Measurements from ENCODE around the gene PGS1.

Gene PGS1

DNA sequence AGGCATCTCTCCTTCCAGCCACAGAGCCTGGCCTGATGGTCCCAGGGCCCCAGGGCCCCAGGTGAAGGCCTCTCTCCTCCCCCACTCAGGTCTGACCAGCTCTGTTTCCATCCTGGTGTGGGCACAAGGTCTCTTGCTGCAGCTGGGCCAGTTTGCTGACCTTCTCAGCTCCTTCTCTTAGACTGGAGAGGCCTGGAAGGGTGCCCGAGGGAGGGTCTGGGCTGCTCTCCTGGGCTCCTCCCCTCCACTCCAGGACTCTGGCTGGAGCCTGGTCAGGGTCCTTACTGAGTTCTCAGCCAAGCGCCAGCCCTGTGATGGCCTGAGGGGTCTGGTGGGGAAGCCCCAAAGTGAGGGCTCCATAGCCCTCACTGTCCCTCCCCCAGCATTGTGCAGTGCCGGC is 31.0 kb upstream of the PGS1 start:
- no peak for DNase-seq

DNA sequence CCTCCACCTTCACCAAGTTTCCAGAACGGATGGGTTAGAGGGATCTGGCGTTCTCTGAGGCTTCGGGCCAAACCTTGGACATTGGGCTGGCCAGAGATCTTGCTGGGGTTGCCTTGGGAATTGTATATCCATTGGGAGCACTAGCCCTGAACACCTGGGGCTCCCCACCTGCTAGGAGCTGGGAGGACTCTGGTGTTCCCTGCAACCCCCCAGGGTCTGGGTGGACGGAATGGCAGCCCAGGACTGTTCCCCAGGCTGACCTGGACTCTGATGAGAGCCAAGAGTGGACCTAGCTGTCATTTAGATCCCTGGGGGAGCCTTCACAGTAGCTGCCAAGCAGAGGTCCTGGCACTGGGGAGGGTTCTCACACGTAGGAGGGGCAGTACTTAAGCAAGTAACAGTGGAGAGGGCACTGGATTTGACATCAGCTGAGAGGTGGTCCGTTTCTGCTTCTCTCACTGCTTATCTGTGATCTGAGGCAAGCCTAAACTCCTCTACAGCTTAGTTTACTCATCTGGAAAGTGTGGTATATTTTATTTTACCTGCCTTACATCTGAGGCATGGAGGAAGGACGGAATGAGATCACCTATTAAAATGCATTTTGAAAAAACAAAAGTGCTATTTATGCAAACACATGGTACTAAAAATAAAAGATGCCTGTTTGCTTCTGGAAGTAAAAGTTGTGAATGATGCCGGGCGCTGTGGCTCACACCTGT is 30.2 kb upstream of the PGS1 start:
- no peak for DNase-seq

DNA sequence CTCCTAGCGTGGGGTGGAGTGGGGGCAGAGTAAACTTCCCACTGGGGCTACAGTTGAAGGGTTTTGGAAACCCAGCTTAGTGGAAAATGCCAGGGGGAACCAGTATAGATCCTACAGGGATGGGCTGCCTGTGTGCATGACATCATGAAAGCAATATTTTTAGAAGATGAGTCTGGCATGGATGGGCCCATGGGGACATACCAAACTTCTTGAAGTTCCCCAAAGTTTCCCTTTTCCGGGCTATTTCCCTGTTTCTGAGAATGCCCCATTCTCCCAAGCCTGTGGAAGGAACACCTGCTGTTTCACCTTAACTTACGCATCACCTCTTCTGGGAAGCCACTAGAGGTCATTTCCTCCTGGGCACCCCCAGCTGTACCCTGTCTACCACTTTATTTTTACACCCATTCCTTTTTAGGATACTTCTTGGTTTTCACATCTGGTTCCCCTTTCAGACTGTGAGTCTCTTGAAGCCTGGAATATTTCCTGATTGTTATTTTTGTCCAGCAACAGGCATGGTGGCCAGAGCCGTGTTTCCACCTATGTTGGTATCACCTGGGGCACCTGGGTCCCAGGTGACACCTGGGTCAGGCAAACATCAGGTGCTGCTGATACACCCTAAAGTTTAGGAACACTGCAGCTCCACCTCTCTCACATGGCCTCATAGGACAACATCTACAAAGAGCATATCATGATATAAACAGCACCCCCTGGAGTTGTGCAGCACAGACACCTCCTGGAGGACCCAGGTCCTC is 28.4 kb upstream of the PGS1 start:
- no peak for DNase-seq

DNA sequence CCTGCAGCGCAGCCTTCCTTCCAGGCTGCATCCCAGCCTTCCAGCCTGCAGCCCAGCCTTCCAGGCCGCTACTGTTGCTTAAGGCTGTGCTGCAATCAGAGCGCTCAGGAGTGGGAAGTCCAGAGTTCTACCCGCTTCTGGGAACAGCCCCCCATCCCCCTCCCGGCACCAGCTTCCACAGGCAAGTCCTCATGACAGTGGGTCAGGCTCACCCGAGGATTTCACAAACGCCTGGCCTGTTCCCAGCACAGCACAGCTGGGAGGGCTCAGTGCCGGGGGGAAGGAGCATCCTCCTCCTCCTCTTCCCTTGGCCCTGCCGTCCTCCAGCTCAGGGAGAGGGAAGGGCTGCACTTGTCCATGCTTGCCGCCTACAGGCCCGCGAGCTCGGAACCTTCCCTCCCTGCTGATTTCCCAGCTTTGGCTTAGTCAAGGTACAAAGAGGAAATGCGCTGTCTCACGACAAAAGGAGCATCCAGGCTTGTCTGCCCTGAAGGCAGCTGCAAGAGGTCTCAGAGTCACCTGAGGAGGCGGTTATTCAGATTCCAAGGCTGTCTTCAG is 26.9 kb upstream of the PGS1 start:
- no peak for DNase-seq

DNA sequence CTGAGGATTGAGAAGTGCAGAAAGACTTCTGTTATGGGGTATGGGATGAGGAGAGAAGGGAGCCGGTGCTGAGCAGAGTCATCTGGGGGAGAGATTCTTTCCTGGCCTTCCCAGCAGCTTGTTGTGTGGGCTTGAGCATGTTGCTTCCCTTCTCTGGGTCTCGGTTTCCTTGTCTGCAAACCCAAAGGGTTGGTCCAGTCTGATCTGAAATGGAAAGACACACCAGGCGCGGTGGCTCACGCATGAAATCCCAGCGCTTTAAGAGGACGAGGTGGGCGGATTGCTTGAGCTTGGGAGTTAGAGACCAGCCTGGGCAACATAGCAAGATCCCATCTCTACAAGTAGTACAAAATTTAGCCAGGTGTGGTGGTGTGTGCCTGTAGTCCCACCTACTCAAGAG is 24.6 kb upstream of the PGS1 start:
- DNase-seq: no peak

DNA sequence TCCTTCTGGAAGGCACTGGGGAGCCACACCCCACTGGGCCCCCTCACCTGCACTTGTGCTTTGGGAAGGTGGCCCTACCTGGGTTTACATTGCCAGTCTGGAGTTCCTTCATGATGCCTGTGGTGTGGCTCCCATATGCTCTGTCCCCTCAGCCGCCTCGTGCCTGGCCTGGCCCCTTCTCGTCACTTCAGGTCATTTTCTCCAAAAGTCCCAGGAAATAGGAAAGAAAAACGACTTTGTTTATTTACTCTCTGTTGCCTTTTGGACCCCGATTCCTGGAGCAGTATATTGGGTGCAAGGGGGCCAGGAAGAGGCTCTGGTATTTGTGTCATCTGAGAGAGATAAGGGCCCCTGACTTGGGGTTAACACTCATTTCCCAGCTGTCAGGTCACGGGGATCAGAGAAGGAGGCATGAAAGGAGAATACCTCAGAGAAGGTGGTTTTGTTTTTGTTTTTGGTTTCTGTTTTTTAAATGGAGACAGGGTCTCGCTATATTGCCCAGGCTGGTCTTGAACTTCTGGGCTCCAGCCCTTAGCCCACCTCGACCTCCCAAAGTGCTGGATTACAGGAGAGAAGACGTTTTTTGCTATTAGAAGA is 23.3 kb upstream of the PGS1 start:
- peak; percentile 50 for DNase-seq

DNA sequence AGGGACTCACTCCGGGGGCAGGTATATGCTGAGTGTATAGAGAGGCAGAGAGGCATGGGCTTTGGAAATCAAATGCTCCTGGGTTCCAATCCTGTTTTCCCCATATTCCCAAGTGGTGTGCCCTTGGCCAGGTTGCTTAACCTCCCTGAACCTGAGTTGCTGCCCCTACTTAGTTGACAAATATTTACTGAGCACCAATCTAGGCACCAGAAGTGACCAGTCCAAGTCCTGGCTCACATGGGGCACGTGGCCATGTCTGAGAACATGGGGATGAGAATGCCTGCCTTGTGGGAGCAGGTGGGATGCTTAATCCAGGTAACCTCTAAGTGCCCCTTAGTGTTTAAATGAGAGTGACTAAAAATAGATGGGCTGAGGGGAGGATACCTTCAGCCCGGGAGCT is 22.7 kb upstream of the PGS1 start:
- DNase-seq: no peak

DNA sequence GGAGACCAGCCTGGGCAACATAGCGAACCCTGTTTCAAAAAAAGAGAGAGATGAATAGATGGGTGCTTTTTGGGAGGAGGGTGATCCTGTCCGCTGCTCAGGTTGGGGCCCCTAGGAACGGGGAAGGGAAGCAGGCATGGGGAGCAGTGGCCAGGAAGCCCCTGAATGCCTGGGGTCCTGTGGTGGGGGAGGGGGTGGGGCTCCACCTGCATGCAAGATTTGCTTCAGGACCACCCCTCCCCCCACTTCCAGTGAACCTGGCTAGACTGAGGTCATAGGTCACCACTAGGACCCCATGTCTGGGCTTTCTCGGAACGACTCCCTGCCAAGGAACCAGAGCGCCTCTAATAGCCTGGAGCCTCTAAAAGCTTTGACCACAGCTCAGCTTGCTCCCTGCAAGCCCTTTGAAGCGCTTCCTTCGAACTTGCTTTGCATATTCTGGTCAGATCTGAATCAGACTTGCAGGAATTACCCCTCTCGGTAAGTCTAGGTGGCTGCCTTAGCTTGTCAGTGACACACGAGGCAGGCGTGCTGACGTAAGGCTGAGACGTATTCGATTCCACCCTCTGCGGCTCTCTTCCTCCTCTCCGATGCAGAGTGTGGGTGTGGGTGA is 22.2 kb upstream of the PGS1 start:
- peak; percentile 97 for DNase-seq

DNA sequence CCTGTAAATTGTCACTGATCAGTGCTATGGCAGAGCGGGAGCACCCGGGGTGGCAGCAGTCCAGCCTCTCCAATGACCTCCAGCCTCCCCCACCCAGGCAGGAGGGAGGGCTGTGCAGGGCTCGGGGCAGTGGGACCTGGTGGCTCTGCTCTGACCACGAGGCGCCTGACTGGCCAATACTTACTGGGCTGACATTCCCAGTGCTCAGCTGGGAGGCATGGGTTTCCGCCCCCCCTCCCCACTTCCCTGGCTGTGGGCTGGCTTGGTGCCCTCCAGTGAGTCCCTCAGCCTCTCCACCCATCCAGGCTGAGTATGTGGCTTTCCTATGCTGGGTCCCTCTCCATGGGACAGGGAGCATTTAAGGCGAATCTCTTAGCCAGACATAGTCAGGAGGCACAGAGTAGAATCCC is 21.3 kb upstream of the PGS1 start:
- DNase-seq: no peak

DNA sequence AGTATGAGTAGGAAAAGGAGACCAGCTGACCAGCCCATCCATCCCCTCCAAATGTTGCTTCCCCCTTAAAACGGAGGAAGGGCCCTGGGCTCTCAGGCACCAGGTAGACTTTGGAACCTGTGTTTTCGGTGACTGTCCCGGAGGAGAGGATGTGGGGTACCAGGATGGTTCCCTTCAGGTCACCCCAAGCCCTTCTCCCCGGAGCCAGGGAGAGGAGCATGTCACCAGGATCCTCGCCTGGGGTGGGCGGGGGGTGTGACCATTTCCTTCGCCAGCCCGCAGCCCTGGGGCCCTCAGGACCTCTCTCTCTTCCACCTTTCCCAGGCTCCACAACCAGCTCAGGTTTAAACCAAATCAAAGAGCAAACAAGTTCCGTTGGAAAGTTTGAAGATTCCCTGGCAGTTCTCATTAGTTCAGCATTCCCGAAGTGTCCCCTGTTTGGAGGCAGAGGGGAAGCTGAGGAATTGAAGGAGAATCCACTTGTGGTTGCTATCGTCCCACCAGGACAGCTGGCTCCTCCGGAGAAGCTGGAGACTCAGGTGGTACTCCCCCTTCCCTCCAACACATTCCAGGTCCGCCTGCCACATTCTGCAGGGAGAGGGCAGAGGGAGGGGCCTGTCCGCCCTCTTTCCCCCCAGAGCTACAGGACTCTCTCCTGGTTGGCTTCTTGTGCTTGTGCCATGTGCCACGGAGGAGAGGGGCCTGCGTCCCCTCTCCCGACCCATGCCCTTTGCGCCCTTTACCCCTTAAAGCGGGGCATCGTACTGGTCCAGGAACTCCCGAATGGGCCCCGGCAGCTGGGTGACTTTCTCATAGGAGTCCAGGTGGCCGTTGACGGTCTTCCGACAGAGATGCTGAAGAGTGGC is 20.5 kb upstream of the PGS1 start:
- DNase-seq: no peak

DNA sequence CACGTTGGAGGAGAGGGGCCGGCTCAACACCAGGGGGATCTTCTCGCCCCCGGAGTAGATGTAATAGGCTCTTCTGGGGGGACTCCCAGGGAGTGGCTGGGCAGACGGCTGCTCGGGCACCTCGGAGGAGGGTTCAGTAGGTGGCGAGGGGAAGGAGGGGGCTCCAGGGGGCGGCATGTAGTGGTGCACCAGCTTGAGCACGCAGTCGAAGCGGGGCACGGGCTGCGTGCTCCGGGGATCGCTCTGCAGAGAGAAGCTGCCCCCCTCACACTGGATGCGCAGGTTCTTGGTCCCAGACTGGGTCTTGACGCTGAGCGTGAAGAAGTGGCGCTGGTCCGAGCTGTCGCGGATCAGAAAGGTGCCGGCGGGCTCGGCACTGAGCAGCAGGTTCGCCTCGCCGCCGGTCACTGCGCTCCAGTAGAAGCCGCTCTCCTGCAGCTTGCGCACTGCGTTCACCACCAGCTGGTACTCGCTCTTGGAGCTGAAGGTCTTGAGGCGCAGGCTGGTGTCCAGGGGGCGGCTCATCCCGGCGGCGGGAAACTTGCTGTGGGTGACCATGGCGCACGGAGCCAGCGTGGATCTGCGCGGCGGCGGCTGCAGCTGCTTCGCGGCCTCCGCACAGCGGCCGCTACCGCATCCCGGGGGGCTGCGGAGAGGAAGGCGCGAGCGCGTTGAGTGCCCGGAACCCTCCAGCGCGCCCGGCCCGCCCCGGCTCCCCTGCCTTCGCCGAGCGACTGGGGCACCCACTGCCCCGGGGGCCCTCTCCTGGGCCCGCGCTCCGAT is 19.7 kb upstream of the PGS1 start:
- peak; percentile 47 for DNase-seq

DNA sequence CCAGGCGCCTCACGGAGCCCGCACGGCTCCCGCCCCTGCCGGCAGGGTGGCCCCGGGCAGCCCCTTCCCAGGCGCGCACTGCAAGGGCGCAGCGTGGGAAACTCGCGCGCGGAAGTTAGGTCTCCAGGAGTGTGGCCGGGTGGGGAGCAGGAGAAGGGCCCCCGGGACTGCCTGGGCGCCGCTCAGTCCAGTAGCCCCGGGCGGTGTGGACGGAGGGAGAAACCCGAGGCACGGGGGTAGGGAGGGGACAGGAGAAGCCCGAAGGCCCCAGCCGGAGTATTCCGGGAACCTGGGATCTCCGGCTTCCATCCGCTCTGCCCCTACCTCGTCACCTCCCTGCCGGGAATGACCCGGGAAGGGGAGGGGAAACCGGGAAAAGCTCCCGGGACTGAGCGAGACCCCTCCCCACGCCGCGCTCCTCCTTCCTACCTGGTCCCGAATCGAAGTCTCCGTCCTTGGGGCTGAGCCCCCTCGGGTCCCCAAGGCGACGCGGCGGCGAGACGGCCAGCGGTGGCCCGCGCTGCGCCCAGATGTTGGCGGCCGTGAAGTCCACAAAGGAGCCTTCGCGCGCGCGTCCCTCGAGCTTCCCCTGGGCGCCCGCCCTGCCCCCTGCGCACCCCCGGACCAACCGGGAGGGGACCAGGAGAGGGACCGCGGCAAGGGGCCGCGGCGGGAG is 19.0 kb upstream of the PGS1 start:
- peak; percentile 43 for DNase-seq

DNA sequence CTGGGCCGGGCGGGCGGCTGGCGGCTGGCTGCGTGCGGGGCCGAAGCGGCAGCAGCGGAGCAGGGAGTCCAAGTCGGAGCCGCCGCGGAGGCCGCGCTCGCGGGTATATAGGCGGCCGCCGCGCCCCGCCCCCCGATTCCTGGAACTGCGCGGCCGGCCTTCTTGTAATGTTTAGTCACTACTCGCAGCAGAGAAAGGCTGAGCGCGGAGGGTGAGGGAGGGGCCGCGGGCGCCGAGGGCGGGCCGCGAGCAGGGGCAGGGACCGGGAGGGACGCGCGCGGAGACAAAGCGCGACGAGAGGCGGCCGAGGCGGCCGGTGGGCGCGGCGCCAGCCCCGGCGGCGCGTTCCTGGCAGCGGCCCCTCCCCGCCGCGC is 18.5 kb upstream of the PGS1 start, which contains the start of gene SOCS3:
Gene SOCS3 (minus strand): TSS at position 81 of the 374 bp plus-strand sequence. CDS start 982 bp downstream, outside the sequence.
- DNase-seq: peak; percentile 98

DNA sequence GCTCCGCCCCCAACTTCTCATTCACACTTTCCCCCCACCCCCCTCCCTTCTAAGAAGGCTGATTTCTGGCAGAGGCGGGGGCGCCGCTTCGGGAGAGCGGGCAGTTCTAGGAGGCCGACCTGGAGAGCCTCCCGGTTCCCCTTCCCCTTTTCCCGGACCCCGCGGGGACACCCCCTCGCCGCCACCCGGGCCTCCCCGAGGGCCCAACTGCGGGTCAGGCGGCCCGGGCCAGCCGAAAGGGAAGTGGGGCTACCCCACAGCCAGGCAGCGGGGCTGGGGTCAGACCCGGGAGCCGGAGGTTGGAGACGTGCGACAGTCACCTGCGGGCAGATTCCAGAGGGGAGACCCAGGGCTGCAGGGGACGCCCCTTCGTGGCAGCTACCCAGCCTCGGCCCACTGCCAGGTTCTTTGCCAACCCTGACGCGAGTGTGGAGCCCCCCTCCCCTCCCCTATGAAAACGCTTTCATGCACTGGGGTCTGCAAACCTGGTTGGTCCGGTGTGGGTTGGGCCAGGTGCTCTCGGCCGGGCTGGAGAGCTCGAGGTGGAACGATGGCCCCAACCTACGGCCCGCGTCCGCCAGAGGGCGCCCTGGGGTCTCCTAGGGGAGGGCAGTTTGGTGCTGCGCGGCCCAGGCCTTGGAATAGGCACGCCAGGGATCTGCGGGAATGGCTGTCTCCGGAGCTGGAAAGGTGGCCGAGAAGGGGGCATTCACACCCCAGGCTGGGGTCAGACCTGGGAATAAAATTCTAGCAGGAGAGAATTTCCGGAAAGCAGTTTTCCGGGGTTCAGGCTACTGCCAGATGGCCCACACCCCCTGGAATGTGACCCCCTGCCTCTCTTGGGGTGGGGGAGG is 17.9 kb upstream of the PGS1 start:
- peak; percentile 95 for DNase-seq

DNA sequence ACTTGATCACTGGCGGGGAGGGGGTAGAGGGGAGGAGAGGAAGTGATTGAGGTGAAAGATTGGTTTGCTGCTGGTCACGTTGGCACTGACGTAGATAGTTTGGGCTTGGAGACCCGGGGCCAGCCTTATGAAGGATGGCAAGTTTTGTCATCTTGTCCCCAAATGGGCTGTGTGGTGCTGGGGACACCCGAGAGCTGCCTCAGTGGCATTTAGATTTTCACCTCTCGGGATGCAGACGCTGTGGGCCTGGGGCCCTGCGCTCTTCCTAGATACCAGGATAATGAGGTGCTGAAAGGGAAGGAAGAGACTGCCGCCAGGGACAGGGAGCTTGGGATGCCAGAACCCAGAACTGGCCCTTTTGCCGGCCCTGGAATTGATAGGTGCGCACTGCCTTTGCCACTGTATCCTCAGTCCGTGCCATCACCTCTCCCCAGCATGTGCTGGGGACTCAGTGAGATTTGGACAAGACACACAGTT is 17.2 kb upstream of the PGS1 start:
- DNase-seq: no peak

DNA sequence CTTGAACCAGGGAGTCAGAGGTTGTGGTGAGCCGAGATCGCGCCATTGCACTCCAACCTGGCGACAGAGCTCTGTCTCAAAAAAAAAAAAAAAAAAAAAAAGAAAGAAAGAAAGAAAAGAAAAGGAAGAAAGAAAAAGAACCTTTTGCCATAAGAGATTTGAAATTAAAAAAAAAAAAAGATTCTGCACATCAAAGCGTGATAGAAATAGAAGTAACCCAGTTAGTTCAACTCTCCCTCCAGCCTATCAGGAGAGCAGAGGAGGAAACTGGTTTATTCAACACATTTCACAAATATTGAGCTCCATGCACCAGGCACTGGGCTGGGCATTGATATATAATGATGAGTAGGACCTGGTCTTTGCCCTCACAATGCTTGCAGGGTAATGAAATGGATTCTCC is 16.2 kb upstream of the PGS1 start:
- DNase-seq: no peak

DNA sequence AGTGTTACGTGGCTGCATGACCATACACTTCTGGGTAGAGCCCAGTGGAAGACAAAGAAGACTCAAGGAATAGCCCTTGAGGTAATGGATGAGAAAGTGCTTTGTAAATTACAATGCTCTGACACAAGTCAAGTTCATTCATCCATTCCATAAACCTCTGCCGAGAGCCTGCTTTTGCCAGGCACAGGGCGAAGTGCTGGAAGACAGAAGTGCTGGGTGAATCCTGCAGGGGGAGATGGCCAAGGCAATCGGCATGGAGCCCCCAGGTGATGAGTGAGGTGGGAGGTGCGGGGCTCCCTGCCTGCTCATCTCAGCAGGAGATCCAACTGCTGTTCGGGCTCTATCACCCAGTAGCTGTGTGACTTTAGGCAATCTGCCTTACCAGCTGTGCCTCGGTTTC is 15.8 kb upstream of the PGS1 start:
- no peak for DNase-seq

DNA sequence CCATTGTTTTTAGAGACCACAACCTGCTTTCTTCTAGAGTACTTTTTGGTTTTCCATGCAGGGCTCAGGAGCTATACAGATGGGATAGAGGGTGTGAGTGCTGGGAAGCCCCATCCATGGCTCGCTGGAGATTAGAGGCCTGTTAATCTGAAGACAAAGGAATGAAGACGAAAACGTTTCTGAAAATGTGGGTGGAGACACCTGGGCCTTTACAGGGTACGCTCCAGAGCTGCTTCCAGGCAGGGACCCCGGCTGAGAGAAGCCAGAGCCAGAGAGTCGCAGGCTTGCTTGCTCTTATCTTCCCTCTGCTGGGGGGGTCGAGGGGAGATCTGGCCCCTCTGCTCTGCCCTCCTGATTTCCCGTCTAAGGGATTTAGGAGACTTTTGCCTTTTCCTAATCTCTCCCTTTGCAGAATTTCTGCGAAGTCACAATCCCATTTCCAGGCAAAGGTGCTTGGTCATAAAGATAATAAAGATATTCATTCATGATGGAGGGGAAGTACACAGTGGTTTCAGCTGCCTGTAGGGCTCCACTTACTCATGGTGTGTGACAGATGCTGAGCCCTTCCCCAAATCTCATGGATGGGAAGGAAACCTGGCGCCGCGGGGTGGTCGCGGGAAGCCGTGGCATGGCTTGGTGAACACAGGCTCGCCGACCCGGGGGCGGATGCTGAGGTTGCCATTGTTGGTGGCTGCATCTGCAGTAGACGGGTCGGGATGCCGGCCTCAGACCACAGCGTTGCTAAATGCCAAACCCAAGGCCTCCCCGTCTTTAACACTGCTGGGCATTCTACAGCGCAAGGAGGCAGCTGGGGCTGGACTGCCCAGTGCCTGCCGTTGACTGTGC is 13.8 kb upstream of the PGS1 start:
- peak; percentile 59 for DNase-seq
